Measurements from ENCODE around the gene CIB2. TPM values are rescaled to one million over a fixed set of nuclear protein-coding genes. Genes with fewer than 3 reads are reported as not detected.

CIB2 gene
- polyA plus RNA-seq, 2 of the 4 experiments (the other 2 are of a cell fraction), result 21.2 to 25.3 TPM

- ChIA-PET POLR2A (no interaction called here), CTCF (interaction anchor here (0.9 to 8.2 kb wide), 6 partner anchors 10 to 78 kb away, joined by 3 to 57 read pairs (median 4); partner anchors contain the start of gene SH2D7)
- Histone ChIP-seq H3K4me2 (peak overlapping the region; percentile 87), H3K4me1 (peaks cover 20% of the 10 kb centered on the region), H3K27ac (peak overlapping the region; percentile 81 to 91), H3K4me3 (peak overlapping the region; percentile 83), H3K9me3 (no peaks in the 10 kb centered on the region)
- 17% methylated on average over 7 of the region's 7 CpGs for WGBS (ENCODE audit: missing lambda C conversion rate)
- TF ChIP-seq ZC3H11A (IDR thresholded peaks at IDR 0.05) (no peak), HEYL (CRISPR knock-in tag; IDR thresholded peaks at IDR 0.05) (no peak), MYC (IDR thresholded peaks at IDR 0.05; ENCODE audit: borderline replicate concordance, low read length) (no peak), CBX8 (IDR thresholded peaks at IDR 0.05) (no peak), KDM5A (IDR thresholded peaks at IDR 0.05) (no peak), MAZ (IDR thresholded peaks at IDR 0.05; ENCODE audit: borderline replicate concordance, low read depth, low read length) (no peak), CTCF (IDR thresholded peaks at IDR 0.05) (no peak), CHD2 (IDR thresholded peaks at IDR 0.05; ENCODE audit: low read length, partially characterized antibody) (no peak), REST (IDR thresholded peaks at IDR 0.05) (no peak), ATOH8 (CRISPR knock-in tag; IDR thresholded peaks at IDR 0.05; ENCODE audit: low read depth) (no peak), SREBF2 (IDR thresholded peaks at IDR 0.05) (no peak), EHF (CRISPR knock-in tag; IDR thresholded peaks at IDR 0.05) (no peak), E2F6 (IDR thresholded peaks at IDR 0.05; ENCODE audit: borderline replicate concordance, low read depth) (no peak), GATA3 (IDR thresholded peaks at IDR 0.05; ENCODE audit: borderline replicate concordance) (no peak), HOXA7 (CRISPR knock-in tag; IDR thresholded peaks at IDR 0.05) (no peak), RFX5 (IDR thresholded peaks at IDR 0.05) (no peak), RAD21 (conservative IDR thresholded peaks at IDR 0.05 in 1 of 2, IDR thresholded peaks at IDR 0.05 in 1 of 2) (no peak), PBX3 (IDR thresholded peaks at IDR 0.05) (no peak), EHMT2 (IDR thresholded peaks at IDR 0.05; ENCODE audit: low read depth) (no peak)
- TF ChIP-seq, protein P1, sequence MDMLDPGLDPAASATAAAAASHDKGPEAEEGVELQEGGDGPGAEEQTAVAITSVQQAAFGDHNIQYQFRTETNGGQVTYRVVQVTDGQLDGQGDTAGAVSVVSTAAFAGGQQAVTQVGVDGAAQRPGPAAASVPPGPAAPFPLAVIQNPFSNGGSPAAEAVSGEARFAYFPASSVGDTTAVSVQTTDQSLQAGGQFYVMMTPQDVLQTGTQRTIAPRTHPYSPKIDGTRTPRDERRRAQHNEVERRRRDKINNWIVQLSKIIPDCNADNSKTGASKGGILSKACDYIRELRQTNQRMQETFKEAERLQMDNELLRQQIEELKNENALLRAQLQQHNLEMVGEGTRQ (IDR thresholded peaks at IDR 0.05), result no peak
- ATAC-seq, result peak; percentile 27 to 44
- no peak for FAIRE-seq
- no peak for DNase-seq (ENCODE audit: low read depth in 1 of 2, low spot score in 1 of 2)
Measured at GRCh38 chr15:78077871-78078210, 53.4 kb downstream of the CIB2 start.

All from A549 (cell line).